GM20000 (cell line): Measurements from ENCODE around the gene ADCY5.

Experiments
- DNase-seq: peaks from one replicate; pipeline ENCODE4 v3.0.0; 2012; ENCODE audit warnings: low spot score
- TF ChIP-seq, protein P1 (sequence below): IDR thresholded peaks from 2 replicates; pipeline ENCODE4 v1.5.1; 2012; ENCODE audit warnings: mild to moderate bottlenecking, control low read depth; ENCODE audit errors: extremely low read depth, missing control alignments

The ADCY5 gene

GRCh38 chr3:123372686-123373473, 76.0 kb downstream of the ADCY5 start:
- TF ChIP-seq, protein P1, sequence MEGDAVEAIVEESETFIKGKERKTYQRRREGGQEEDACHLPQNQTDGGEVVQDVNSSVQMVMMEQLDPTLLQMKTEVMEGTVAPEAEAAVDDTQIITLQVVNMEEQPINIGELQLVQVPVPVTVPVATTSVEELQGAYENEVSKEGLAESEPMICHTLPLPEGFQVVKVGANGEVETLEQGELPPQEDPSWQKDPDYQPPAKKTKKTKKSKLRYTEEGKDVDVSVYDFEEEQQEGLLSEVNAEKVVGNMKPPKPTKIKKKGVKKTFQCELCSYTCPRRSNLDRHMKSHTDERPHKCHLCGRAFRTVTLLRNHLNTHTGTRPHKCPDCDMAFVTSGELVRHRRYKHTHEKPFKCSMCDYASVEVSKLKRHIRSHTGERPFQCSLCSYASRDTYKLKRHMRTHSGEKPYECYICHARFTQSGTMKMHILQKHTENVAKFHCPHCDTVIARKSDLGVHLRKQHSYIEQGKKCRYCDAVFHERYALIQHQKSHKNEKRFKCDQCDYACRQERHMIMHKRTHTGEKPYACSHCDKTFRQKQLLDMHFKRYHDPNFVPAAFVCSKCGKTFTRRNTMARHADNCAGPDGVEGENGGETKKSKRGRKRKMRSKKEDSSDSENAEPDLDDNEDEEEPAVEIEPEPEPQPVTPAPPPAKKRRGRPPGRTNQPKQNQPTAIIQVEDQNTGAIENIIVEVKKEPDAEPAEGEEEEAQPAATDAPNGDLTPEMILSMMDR, result no peak
- DNase-seq, result no peak

- no peak for DNase-seq
- TF ChIP-seq, protein P1, result no peak
Measured at GRCh38 chr3:123371859-123372685, 76.8 kb downstream of the ADCY5 start.

- no peak for DNase-seq
- TF ChIP-seq, protein P1, result no peak
Measured at GRCh38 chr3:123371426-123371825, 77.5 kb downstream of the ADCY5 start.

GRCh38 chr3:123370819-123371218, 78.1 kb downstream of the ADCY5 start:
- TF ChIP-seq, protein P1, result no peak
- DNase-seq, result no peak

DNA sequence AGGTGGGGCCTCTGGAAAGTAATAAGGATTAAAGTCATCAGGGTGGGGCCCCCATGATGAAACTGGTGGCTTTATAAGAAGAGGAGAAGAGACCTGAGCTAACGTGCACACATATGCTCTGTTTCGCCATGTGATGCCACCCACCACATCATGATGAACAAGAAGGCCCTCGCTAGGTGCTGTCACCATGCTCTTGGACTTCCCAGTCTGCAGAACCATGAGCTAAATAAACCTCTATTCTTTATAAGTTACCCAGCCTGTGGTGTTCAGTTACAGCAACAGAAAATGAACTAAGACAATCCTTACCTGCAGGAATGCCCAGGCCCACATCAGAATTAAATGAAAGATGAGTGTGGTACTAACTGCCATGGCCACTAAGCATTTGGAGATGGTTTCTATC, 79.8 kb downstream of the ADCY5 start:
- no peak for DNase-seq
- TF ChIP-seq, protein P1, result no peak

GRCh38 chr3:123367467-123368154, 81.3 kb downstream of the ADCY5 start:
- DNase-seq, result no peak
- TF ChIP-seq, protein P1, result no peak
